ENCODE results near the gene FCGBP. TPM values are rescaled to one million over a fixed set of nuclear protein-coding genes. Genes with fewer than 3 reads are reported as not detected.
"Not testable (repeated sequence)": the region's sequence is repeated elsewhere in the genome, so short reads cannot be mapped to it uniquely, and the experiment has no call there.

FCGBP gene
- polyA plus RNA-seq, 2 of the 4 experiments (the other 2 are of a cell fraction) = 0.74 to 1.4 TPM

- DNase-seq (ENCODE audit: low read depth in 1 of 2, low spot score in 1 of 2) (no peak), FAIRE-seq (no peak), ATAC-seq (no peak)
- 91% methylated on average over 6 of the region's 6 CpGs for WGBS (ENCODE audit: missing lambda C conversion rate)
- POLR2A ChIA-PET = no interaction called here
- Histone ChIP-seq H3K4me1 (peaks cover 11% of the 10 kb centered on the region), H3K4me2 (no peak overlapping the region), H3K27ac (no peak overlapping the region), H3K9me3 (no peaks in the 10 kb centered on the region), H3K4me3 (no peak overlapping the region)
- TF ChIP-seq MAFK (IDR thresholded peaks at IDR 0.05; ENCODE audit: partially characterized antibody) = no peak
- TF ChIP-seq NPAS2 (CRISPR knock-in tag; IDR thresholded peaks at IDR 0.05; ENCODE audit: borderline replicate concordance) = no peak
- TF ChIP-seq CHD2 (IDR thresholded peaks at IDR 0.05; ENCODE audit: low read length, partially characterized antibody) = no peak
- TF ChIP-seq ESRRA (IDR thresholded peaks at IDR 0.05; ENCODE audit: borderline replicate concordance, low read length) = no peak
- TF ChIP-seq CHD4 (IDR thresholded peaks at IDR 0.05; ENCODE audit: borderline replicate concordance) = no peak
- CTCF ChIA-PET = interaction anchor here (0.6 to 7.7 kb wide), 6 partner anchors 14 to 174 kb away, joined by 3 to 137 read pairs (median 5); partner anchors contain the start of gene FBL
These were observed 32.2 kb upstream of the FCGBP start for GRCh38 chr19:39966617-39967016.

DNA sequence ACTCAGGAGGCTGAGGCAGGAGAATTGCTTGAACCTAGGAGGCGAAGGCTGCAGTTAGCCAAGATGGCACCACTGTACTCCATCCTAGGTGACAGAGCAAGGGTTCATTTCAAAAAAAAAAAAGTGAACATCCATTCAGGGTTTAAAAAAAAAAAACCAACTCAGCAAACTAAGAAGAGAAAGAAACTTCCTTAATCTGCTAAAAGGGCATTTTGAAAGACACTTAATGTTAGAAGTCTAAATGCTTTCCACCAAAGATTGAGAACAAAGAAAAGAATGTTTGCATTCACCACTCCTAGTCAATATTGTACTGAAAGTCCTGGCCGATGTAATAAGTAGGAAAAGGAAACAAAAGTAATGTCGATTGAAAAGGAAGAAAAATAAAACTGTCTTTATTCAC is 29.5 kb upstream of the FCGBP start:
- peak overlapping the region in 1 of 2 experiments; percentile 38; a peak in 1 of 6 replicates for H3K27ac ChIP-seq
- CTCF ChIA-PET = no interaction called here
- H3K9me3 ChIP-seq = no peaks in the 10 kb centered on the region
- H3K4me2 ChIP-seq = no peak overlapping the region
- DNase-seq (ENCODE audit: low read depth in 1 of 2, low spot score in 1 of 2) = no peak
- peak; percentile 98 for FAIRE-seq
- peak; percentile 69 for TF ChIP-seq MAFK (IDR thresholded peaks at IDR 0.05; ENCODE audit: partially characterized antibody)
- no peak for TF ChIP-seq CBX8 (IDR thresholded peaks at IDR 0.05)
- ATAC-seq = no peak
- peaks cover 17% of the 10 kb centered on the region for H3K4me1 ChIP-seq
- POLR2A ChIA-PET = no interaction called here
- WGBS (ENCODE audit: missing lambda C conversion rate) = 41% methylated on average over 3 of the region's 3 CpGs
- H3K4me3 ChIP-seq = no peak overlapping the region

- H3K4me3 ChIP-seq; FAIRE-seq; CTCF ChIA-PET; DNase-seq (ENCODE audit: low read depth in 1 of 2, low spot score in 1 of 2); H3K4me2 ChIP-seq; H3K9me3 ChIP-seq; ATAC-seq; POLR2A ChIA-PET: not testable (repeated sequence)
- WGBS (ENCODE audit: missing lambda C conversion rate) = 94% methylated on average over 13 of the region's 13 CpGs
- peaks cover 17% of the 10 kb centered on the region for H3K4me1 ChIP-seq
- H3K27ac ChIP-seq = 0 out of 6 replicates have a peak overlapping the region, but pooled peaks of 1 of the 2 experiments have one; percentile 4
These were observed 25.0 kb upstream of the FCGBP start for GRCh38 chr19:39959407-39959806.

- WGBS (ENCODE audit: missing lambda C conversion rate) = 91% methylated on average over 3 of the region's 3 CpGs
- H3K4me2 ChIP-seq; DNase-seq (ENCODE audit: low read depth in 1 of 2, low spot score in 1 of 2); ATAC-seq; H3K4me3 ChIP-seq; H3K9me3 ChIP-seq; POLR2A ChIA-PET; CTCF ChIA-PET; FAIRE-seq: not testable (repeated sequence)
- H3K27ac ChIP-seq = 0 out of 6 replicates have a peak overlapping the region, but pooled peaks of 1 of the 2 experiments have one; percentile 4
- peaks cover 17% of the 10 kb centered on the region for H3K4me1 ChIP-seq
These were observed 24.5 kb upstream of the FCGBP start for GRCh38 chr19:39958942-39959341.

GRCh38 chr19:39957886-39958285 is 23.5 kb upstream of the FCGBP start:
- H3K9me3 ChIP-seq; H3K27ac ChIP-seq; H3K4me2 ChIP-seq; ATAC-seq; DNase-seq (ENCODE audit: low read depth in 1 of 2, low spot score in 1 of 2); FAIRE-seq; H3K4me3 ChIP-seq; POLR2A ChIA-PET: not testable (repeated sequence)
- peaks cover 17% of the 10 kb centered on the region for H3K4me1 ChIP-seq
- WGBS (ENCODE audit: missing lambda C conversion rate) = 90% methylated on average over 5 of the region's 5 CpGs
- CTCF ChIA-PET = interaction anchor here (0.6 kb wide), 1 partner anchor 44 kb away, joined by 3 read pairs; no protein-coding TSS in a partner anchor

GRCh38 chr19:39953915-39954314 is 19.5 kb upstream of the FCGBP start:
- FAIRE-seq (no peak), ATAC-seq (no peak), DNase-seq (ENCODE audit: low read depth in 1 of 2, low spot score in 1 of 2) (no peak)
- Histone ChIP-seq H3K4me1 (peaks cover 15% of the 10 kb centered on the region), H3K4me3 (no peak overlapping the region), H3K27ac (no peak overlapping the region), H3K4me2 (no peak overlapping the region), H3K9me3 (peaks cover 2% of the 10 kb centered on the region; the same call in 2 of the 3 replicates)
- POLR2A ChIA-PET = no interaction called here
- no peak for TF ChIP-seq KDM5A (IDR thresholded peaks at IDR 0.05)
- no peak for TF ChIP-seq EHMT2 (IDR thresholded peaks at IDR 0.05; ENCODE audit: low read depth)
- no peak for TF ChIP-seq NR3C1 (IDR thresholded peaks at IDR 0.05)
- TF ChIP-seq, protein P1, sequence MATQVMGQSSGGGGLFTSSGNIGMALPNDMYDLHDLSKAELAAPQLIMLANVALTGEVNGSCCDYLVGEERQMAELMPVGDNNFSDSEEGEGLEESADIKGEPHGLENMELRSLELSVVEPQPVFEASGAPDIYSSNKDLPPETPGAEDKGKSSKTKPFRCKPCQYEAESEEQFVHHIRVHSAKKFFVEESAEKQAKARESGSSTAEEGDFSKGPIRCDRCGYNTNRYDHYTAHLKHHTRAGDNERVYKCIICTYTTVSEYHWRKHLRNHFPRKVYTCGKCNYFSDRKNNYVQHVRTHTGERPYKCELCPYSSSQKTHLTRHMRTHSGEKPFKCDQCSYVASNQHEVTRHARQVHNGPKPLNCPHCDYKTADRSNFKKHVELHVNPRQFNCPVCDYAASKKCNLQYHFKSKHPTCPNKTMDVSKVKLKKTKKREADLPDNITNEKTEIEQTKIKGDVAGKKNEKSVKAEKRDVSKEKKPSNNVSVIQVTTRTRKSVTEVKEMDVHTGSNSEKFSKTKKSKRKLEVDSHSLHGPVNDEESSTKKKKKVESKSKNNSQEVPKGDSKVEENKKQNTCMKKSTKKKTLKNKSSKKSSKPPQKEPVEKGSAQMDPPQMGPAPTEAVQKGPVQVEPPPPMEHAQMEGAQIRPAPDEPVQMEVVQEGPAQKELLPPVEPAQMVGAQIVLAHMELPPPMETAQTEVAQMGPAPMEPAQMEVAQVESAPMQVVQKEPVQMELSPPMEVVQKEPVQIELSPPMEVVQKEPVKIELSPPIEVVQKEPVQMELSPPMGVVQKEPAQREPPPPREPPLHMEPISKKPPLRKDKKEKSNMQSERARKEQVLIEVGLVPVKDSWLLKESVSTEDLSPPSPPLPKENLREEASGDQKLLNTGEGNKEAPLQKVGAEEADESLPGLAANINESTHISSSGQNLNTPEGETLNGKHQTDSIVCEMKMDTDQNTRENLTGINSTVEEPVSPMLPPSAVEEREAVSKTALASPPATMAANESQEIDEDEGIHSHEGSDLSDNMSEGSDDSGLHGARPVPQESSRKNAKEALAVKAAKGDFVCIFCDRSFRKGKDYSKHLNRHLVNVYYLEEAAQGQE (IDR thresholded peaks at IDR 0.05) = no peak
- TF ChIP-seq MAFK (IDR thresholded peaks at IDR 0.05; ENCODE audit: partially characterized antibody) = no peak
- TF ChIP-seq HDAC2 (IDR thresholded peaks at IDR 0.05) = no peak
- no peak for TF ChIP-seq JUNB (IDR thresholded peaks at IDR 0.05)
- TF ChIP-seq HMGXB4 (CRISPR knock-in tag; IDR thresholded peaks at IDR 0.05; ENCODE audit: borderline replicate concordance) = no peak
- no peak for TF ChIP-seq SMC3 (IDR thresholded peaks at IDR 0.05)
- TF ChIP-seq ZSCAN20 (CRISPR knock-in tag; IDR thresholded peaks at IDR 0.05) = no peak
- WGBS (ENCODE audit: missing lambda C conversion rate) = 92% methylated on average over 7 of the region's 7 CpGs
- CTCF ChIA-PET = interaction anchor here (1.2 to 3.2 kb wide), 4 partner anchors 16 to 110 kb away, joined by 3 to 27 read pairs (median 3); partner anchors contain the start of genes FCGBP and PSMC4
